GM04504 (cell line): ENCODE results near the gene HTT-AS.
A peak's percentile ranks its signal among the peaks of the same experiment; 100 is the strongest.
"Not testable (repeated sequence)": the region's sequence is repeated elsewhere in the genome, so short reads cannot be mapped to it uniquely, and the experiment has no call there.

ENCODE experiments used
- DNase-seq: peaks from one replicate; pipeline ENCODE4 v3.0.0-alpha.2; 2012; ENCODE audit warnings: low read depth

The HTT-AS gene

DNA sequence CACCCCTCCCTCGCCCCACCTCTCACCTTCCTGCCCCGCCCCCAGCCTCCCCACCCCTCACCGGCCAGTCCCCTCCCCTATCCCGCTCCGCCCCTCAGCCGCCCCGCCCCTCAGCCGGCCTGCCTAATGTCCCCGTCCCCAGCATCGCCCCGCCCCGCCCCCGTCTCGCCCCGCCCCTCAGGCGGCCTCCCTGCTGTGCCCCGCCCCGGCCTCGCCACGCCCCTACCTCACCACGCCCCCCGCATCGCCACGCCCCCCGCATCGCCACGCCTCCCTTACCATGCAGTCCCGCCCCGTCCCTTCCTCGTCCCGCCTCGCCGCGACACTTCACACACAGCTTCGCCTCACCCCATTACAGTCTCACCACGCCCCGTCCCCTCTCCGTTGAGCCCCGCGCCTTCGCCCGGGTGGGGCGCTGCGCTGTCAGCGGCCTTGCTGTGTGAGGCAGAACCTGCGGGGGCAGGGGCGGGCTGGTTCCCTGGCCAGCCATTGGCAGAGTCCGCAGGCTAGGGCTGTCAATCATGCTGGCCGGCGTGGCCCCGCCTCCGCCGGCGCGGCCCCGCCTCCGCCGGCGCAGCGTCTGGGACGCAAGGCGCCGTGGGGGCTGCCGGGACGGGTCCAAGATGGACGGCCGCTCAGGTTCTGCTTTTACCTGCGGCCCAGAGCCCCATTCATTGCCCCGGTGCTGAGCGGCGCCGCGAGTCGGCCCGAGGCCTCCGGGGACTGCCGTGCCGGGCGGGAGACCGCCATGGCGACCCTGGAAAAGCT lies at the start of gene HTT-AS, which contains the start of gene HTT:
TSS of gene HTT-AS (minus strand) at position 461 of the 768 bp plus-strand sequence.
TSS of gene HTT (plus strand) at position 604 of the 768 bp plus-strand sequence. CDS start at position 749, 145 bp downstream.
- peak; percentile 85 for DNase-seq

DNA sequence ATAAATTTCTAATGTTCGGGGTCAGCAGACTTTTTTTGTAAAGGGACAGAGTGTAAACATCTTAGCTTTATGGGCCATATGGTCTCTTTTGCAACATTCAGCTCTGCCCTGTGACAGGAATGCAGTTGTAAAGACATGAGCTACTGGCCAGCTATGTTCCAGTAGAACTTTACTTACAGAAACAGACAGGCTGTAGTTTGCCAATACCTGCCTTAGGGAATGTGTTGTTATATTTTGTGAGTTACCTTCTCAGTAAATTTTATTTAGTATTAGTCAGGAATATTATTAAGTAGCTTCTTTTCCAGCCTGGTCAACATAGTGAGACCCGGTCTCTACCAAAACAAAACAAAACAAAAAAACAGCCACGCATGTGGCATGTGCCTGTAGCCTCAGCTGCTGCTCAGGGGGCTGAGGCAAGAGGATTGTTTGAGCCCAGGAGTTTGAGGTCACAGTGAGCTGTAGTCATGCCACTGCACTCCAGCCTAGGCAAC lies 48.9 kb upstream of the HTT-AS start:
- peak; percentile 44 for DNase-seq

DNA sequence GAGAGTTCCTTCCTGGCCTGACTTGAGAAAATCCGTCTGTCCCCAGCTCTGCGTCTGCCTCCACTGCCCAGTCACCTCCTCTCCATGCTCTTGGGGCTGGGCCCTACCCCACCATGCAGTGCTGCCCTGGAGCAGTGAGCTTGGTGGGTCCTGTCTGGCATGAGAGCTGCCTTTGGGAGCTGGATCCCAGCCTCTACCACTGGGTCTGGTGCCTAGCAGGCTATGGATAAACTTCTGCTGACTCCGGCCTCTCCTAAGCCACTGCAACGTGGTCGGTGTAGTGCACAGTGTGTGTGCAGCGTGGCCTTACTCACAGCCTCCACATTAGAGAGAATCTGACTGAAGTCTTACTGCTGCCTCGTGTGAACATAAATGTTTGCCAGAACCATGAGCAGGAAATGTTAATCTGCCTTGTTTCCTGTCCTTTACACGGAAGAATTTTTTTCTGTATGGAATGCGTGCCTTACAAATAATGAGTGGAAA lies 47.8 kb upstream of the HTT-AS start:
- peak; percentile 70 for DNase-seq

DNA sequence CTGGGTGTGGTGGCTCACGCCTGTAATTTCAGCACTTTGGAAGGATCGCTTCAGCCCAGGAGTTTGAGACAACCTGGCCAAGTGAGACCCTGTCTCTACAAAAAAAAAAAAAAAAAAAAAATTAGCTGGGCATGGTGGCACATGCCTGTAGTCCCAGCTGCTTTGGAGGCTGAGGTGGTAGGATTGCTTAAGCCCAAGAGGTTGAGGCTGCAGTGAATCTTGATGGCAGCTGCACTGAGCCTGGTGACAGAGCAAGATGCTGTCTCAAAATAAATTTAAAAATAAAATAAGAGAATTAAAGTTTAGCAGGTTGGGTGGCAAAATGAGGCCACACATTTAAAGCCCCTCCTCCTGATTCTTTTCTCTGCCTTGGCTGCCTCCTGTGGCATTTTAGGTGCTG lies 47.3 kb upstream of the HTT-AS start:
- DNase-seq = no peak

GRCh38 chr4:3121110-3121509 lies 46.8 kb upstream of the HTT-AS start:
- no peak for DNase-seq

DNA sequence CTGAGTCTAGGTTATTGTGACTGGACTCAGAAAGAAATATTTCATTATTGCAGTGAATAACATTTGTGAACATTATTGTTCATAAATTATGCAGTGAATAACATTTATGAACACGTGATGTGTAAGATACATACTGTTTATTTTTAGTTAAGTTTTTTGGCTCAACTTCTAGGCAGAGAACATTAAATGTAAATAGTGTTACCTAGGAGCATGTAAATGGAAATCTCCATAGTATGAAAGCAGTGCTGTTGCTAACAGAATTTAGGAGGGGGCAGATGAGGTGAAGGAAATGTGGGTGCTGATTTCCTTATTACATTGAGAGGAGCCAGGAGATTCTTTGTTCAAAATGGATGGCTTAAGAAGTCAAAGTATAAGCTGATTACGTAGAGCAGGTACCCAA lies 45.1 kb upstream of the HTT-AS start:
- no peak for DNase-seq

DNA sequence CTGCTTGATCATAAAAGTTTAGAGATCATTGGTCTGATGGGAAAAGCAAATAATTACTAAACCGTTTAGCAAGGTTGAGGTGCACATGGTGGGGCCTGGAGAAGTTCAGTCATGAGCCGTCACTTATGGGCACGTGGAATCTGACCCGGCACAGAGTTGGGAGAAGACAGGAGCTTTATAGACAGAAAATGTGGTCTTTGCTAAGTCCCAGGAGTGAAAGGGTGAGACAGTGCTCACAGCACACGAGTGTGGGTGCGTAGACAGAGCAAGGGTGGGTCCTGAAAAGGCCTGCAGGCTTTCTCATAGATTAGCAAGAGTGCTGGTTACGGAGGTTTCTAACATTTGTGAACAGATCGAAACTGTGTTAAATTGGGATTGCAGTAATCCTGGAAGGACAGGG lies 44.0 kb upstream of the HTT-AS start:
- no peak for DNase-seq

DNA sequence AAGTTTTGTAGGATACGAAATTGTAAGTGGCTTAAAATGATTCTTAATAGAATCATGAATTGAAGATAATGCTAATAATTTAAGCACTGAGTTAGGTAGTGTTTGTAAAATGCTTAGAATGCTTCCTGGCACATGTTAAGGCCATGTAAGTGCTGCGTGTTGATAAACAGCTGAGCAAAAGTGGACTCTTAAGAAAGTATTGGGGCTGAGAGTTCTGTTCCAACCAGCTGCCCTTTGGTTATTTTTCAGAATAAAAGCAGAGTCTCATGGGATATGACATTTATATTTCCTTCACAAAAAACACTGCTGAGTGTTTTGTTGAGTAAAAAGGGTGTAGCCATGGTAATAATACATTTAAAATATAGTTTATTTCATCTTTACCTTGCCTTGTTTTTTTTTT lies 42.6 kb upstream of the HTT-AS start:
- DNase-seq = no peak

DNA sequence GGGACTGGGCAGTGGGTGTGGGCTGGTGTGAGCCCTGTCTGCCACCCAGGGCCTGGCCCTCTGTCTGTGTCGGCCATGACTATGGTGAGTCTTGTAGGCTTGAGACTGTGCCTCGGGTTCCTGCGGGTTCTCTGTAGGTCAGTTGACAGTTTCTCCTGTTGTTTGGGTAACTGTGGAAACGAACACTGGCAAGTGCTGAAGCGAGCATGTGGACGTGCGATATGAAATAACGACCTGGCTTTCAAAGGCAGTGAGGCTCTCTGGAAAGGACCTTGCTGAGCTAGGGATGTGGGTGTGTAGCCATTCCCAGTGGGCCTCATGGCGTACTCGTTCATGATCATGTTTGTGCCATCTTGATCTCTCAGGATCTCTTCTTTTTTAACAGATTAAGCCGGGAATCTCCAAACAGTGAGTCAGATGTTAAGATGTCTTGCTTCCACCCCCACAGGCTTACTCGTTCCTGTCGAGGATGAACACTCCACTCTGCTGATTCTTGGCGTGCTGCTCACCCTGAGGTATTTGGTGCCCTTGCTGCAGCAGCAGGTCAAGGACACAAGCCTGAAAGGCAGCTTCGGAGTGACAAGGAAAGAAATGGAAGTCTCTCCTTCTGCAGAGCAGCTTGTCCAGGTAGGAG lies 41.4 kb upstream of the HTT-AS start:
- no peak for DNase-seq

DNA sequence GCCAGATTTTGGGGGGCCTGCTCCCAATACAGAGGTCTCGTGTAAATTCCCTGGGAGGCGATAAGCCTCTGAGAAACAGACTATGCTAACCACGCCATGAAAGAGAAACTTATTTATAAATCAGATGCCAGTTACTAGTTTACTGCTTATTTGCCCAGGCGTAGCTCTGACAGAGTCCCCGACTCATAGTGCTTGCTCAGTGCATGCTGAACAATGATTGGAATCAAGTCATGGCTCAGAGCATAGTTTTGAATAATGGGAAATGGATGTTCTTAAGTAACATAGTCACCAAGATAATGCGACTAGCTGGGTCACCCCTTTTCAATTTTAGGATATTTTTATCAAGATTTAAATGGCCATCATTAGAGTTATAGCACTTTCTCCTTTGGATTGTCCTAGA lies 40.0 kb upstream of the HTT-AS start:
- DNase-seq = no peak

GRCh38 chr4:3112609-3113469 lies 38.5 kb upstream of the HTT-AS start:
- no peak for DNase-seq

DNA sequence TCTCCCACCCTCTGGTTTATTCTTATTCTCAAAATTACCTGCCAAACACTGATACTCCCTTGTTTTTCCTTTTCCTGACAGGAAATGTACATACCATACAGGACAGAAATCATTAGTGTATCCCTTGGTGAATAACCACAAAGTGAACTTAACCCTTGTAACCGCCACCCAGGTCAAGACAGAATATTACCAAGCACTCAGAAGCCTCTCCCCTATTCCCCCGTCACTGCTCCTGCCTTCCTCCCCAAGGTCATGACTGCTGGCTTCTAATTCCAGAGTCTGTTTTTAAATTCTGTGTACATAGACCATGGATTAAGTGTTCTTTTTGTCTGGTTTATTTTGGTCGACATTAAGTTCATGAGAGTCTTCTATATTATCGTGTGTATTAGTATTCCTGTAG lies 37.9 kb upstream of the HTT-AS start:
- DNase-seq = no peak

- DNase-seq = no peak
Observed at GRCh38 chr4:3111461-3111860, 37.1 kb upstream of the HTT-AS start.

- DNase-seq = no peak
Observed at GRCh38 chr4:3108211-3108610, 33.9 kb upstream of the HTT-AS start.

GRCh38 chr4:3107691-3108121 lies 33.4 kb upstream of the HTT-AS start:
- DNase-seq = peak; percentile 53

- DNase-seq = no peak
Observed at GRCh38 chr4:3107271-3107670, 32.9 kb upstream of the HTT-AS start.

DNA sequence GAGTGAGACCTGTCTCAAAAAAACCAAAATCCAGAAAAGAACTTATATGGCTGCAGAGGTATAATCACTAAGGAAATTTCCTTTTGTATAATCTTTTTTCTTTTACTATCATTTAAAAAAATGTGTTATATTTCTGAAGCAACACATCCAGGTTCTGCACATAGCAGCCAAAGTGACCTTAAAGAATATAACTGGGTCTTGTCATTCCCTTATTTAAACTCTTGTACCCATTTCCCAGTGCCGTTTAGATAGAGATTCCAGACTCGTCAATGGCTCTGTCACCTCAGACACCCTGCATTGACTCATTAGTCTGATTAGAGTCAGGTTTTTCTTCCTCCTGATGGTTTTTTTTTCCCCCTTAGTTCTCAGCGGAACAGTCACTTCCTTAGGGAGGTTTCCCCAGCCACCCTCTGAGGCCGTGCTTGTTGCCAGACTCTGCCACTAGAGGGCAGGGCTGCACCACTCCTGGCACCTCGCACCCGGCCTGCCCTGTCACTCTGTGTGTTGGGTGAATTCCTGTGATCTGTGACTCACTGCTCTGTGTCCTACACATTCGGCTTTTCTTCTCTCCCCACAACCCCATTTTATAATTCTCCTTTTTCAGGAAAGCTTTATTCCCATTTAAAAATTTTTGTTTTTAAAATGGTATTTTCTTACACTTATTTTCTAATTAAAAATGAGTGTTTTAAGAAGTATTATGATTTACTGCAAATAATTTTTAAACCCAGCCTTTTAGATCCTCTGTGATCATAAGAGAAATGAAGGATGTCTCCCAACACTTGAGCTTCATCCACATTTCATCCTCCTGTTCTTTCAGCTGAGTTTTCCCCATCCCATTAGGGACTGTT lies 32.2 kb upstream of the HTT-AS start:
- DNase-seq = peak; percentile 77

DNA sequence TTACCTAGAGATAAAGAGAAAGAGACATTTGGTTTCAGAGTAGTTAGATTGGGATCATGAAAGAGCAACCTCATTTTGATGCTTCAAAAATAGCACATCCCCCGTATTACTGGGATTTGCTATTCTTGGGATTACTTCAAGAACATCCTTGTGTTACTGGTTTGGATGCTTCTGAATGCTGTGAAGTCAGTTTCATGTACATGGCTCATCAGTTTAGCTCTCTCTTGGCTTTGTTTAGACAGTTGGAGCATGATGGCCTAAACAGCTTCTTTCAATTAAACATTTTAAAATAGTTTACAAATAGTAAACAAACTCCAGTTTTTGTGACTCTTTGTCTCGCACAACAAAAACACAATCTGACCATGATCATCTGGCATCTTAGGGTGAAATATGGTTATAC lies 24.0 kb upstream of the HTT-AS start:
- DNase-seq = no peak

DNA sequence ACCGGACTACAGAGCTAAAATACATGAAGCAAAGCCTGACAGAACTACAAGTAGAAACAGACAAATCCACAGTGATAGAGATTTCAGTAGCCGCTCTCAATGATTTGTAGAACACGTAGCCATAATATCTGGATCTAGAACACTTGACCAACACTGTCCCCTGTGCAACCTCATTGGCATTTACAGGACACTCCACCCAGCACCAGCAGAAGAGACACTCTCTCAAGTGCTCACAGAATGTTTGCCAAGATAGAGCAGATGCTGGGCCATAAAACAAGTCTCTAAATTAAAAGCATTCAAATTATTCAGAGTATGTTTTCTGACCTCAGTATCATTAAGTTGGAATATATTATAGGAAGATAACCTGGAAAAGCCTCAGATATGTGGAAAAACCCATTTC lies 21.9 kb upstream of the HTT-AS start:
- DNase-seq = no peak

GRCh38 chr4:3094701-3095100 lies 20.4 kb upstream of the HTT-AS start:
- DNase-seq = not testable (repeated sequence)

- DNase-seq = no peak
Observed at GRCh38 chr4:3091464-3091863, 17.1 kb upstream of the HTT-AS start.
